Dedifferentiated amniotic fluid mesenchymal stem cell (primary cell): ENCODE results near the gene DUSP7.

ENCODE experiments used
- DNase-seq: peaks from one replicate; pipeline ENCODE4 v3.0.0-alpha.2; 2016; ENCODE audit errors: extremely low spot score

DUSP7 gene, protein sequence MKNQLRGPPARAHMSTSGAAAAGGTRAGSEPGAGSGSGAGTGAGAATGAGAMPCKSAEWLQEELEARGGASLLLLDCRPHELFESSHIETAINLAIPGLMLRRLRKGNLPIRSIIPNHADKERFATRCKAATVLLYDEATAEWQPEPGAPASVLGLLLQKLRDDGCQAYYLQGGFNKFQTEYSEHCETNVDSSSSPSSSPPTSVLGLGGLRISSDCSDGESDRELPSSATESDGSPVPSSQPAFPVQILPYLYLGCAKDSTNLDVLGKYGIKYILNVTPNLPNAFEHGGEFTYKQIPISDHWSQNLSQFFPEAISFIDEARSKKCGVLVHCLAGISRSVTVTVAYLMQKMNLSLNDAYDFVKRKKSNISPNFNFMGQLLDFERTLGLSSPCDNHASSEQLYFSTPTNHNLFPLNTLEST

DNA sequence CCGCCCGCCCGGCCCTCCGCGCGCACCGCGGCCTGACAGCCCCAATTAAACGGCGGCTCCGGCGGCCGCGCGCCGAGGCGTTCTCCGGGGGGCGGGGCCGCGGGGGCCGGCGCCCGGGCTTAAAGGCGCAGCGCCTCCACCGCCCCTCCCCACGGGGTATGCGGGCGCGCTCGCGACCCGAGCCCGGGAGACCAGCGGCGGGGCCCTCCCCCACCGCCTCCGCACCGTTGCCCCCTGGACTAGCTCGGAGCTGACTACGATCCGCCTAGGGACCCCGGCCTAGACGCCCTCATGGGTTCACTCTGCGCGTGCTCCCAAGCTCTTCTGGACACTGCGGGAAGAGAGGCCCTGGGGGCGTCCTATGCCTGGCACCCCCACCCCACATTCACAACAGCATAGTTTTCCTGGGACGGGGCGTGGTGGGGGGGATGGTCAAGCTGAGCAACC lies at the start of gene DUSP7:
Gene DUSP7, minus strand, starts transcription at position 51 of the 447 bp plus-strand sequence. CDS start 205 bp downstream, outside the sequence.
- DNase-seq, result no peak

DNA sequence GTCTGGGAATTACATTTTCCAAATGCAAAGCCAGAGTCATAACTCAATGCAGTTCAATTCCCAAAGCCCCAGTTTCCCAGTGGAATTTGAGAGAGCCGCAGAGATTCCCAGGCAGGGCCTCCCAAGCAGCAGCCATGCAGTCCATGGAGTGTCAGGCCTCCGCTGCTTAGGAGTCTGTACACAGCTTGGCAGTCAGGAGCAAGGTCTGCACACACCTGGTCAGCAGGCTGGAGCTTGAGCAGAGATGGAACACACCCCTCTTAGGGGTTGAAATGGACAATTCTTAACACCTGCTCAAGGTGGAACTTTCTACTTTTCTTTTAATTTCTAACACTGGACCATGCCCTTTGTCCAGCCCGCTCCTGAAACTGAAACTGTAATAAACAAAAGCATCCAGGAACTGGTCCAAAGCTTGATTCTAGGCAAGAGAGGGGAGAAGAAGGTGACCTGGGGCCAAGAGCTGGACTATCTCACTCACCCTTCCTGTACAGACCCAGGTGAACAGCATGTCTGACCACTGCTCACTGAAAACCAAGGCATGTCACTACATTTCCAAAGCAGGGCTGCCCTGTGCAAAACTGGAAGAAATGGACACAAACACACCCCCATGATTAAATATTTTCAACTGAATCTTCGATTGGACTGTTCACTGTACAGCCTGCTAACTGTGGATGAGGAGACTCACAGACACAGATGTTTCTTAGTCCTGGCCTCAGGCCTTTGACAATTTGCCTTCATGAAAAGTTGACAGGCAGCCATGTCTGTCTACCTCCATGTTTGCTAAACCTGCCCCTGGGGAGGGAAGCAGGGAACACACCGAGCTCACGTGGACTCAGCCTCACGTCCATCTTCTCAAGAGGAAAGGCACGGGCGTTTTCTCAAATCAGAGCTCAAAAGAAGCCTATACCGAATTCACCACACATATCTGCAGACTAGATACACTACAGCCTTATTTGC lies 48.6 kb upstream of the DUSP7 start:
- DNase-seq, result no peak

DNA sequence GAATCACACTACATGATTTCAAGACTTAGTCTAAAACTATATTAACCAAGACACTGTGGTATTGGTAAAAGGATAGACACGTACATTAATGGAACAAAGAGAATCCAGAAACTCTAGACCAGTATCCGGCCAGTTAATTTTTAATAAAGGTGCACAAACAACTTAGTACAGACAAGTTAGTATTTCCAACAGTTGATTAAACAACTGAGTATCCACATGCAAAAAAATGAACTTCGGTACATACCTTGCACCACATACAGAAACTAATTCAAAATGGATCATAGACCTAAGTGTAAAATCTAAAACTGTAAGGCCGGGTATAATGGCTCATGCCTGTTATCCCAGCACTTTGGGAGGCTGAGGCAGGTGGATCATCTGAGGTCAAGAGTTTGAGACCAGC lies 46.6 kb upstream of the DUSP7 start:
- DNase-seq, result no peak

DNA sequence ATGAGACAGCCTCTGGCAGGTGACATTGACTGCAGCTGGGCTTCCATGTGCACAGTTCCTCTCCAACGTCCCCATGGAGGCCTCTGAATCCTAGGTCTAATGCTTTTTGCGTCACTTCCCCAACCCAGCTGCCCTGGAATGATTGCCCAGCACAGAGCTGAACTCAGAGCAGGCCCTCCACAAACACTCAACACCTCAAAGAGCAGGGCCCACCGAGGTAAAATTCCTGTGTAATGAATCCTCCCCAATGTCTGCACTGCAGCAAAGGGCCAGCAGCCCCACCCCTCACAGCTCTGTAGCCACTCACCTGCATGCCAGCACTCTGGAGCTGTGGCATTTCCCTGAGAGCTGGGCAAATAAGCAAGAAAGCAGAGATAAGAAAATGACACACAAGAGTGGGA lies 42.6 kb upstream of the DUSP7 start:
- DNase-seq, result no peak

DNA sequence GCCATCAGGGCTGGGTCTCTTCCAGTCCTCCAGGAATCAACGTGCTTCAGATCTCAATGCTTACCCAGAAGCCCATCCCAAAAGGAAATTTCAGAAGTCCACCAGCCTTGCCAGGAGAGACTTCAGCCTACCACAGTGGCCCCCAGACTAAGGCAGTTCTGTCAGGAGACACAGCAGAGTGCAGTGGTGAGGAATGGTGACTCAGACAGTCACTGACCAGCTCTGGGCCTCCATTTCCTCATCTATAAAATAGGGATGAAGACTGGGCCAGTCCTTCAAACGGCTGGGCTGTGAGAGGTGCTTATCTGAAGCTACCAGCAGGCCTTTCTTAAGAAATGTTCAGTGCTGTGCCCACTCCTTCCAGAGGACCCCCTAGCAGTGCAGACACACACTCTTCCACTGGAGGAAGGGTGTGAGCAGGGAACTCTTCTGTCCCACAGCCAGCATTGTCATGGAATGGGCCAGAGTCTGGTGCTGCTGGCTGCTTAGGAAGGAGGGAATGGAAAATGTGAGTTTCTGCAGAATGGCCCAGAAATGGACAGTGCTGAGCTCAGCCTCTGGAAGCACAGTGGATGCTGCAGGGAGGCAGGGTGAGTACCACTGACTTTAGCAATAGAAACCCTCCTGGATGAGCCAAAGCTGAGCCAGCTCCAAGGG lies 41.6 kb upstream of the DUSP7 start:
- DNase-seq, result no peak

DNA sequence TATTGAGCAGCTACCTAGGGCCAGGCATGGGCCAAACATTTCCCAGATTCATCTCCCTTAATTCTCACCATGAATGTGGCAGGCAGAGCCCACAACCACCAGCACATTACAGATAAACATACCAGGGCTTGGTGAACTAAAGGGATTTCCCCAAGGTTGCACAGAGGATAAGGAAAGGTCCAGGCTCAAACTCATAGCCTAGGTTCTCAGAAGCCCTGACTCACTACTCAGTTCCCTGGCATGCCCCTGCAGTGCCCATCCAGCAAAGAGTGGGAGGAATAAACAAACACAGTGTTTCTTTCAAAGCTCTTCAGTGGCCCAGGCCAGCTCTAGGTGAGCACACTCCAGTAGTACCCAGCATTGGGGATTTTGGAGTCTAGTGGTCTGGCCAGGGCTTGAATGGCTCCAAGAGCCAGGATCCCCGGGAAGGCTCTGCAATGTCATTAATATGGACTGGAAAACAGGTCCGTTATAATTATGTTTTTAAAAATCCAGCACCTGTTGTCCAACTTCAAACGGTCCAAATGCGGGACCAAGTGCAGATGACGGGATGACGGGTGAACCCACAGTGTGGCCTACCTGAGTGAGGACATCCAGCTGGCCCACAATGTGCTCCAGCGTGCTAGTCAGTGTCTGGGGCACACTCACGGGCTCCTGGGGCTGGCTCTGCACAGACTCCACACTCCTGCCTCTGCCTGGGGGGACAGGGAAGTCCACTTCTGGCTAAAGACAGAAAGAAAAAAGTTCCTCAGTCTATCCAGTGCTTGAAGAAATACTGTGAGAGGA lies 39.8 kb upstream of the DUSP7 start:
- DNase-seq, result no peak

DNA sequence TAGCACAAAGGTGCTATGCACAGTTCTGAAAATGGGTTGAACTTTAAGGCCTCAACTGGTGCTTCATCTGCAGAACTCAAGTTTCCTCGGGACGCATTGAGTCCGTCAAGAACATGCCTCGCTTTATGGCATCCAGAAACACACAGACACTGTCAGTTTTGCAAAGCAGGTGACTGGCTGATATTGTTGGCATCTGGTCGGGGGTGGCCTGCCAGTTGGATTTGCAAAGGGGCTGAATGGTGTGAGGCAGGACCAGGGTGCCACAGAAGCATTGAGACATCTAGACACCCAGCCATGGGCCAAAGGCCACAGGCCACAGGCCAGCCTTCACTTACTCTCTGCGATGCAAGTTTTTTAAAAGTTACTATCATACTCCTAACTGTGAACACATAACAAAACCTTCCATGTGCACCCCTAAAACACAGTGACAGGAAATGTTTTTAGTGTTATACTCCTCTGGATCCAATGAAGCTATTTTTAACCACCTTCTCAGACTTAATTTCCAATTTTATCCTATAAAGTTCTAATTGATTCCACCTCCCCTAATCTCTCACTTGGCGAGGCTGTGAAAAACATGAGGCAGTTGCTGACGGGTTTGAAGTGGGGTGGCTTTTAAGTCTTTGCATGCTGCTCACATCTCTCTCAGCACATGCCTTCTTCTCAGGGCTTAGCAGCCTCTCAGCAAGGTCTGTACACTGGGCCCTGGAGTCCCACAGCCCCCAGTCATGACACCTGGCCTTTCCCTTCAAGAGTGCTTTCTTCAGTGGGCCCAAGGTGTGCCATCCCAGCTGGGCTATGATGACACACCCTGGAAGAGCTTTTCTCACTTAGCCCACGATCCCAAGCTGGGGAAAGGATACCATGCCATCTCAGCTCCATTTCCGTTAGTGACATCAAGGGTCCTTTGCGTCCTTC lies 38.5 kb upstream of the DUSP7 start:
- DNase-seq, result no peak

DNA sequence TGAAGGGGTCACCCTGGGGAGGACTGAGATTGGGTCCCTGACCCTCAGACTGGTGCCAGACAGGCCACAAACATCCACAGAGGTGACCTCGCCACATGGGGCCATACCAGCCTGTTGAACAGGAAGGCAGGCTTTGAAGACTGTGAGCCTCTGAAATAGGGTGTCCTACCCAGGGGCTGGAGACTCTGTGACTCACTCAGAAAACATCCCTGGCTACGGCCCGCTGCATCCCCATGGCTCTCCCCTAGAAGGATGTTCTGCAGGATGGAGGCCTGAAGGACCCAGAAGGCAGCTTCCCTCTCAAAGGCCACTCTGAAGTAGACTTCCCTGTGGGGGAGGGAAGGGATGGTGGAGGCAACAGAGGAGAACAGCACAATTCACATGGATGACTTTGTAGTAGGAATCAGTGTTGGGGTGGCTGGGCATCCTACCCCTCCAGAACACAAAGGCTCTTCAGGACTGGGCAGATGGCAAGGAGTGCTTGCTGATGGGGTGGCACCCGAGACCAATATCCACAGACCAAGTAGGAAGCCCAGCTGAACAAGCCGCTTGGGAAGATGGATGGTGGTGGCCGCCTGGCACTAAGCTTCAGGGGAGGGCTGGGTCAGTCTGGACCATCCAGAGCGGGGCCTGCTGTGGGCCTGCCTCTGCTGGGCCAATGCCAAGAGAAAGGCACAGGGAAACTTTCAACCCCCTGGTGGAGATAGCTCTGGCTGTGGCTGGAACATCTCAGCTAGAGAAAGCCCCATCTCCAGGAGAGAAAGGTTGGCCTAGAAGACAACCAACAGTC lies 37.6 kb upstream of the DUSP7 start:
- DNase-seq, result no peak

DNA sequence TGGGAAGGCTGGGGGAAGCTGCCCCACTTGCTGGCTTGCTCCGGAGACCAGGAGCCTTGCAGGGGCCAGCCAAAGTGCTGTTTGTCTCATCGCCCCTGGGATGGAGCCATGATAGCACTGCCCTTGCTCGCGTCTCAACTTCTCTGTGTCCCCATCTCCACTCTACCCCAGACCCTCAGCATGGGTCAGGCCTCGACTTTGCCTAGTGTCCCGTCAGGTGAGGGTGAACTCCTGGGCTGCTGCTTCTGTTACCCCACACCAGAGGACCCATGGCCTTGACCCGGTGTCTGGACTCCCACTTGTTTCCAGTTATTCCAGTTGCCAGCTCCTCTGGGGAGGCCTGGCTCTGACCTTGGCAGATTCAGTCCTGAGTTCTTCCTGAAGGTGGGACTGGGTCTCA lies 36.5 kb upstream of the DUSP7 start:
- DNase-seq, result no peak

DNA sequence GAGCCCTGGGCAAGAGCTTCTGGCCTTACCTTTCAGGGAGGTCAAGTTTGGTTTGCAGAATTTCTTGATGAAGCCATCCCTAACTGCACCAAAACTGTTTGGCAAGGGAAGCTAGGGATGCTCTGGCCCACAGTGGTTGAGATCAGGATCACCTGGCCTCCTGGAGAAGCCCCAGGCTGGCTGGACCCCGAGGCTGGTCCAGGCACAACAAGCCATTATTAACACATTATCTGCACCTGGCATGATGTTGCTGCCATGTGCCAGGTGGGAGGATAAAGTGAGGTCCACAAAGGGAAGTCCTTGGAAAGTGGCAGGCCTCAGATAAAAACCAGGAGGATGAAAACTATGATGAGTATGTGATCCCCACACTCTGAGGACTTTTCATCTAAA lies 35.9 kb upstream of the DUSP7 start:
- no peak for DNase-seq

DNA sequence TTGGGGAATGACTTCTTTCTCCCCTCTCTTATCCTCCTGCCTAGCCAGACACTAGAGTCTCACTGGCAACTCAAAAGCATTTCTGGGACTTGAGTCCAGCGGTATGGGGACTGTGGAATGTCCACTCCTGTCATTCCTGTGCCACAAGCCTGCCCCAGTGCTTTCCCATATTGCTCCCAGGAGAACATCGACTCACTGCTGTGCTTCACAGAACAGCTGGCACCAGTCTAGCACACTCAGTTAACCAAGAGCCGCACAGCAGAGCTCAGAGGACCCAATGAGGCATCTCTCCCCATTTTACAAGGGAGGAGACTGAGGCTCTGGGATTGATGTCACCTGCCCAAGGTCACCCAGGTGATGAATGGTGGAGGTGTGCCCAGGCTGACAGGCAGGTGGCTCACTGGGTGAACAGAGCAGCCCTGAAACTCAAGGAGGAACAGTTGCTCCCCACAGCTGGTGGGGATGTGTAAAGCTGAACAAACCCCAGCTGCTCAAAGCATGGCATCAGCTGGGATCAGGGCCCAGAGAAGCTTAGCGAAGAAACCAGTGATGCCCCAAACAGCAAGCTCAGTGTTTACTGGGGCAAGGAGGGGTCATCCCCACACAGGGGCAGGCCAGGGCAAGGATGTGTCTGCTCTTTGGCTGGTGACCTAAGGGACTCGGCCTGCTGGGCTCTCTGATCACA lies 35.4 kb upstream of the DUSP7 start:
- no peak for DNase-seq

DNA sequence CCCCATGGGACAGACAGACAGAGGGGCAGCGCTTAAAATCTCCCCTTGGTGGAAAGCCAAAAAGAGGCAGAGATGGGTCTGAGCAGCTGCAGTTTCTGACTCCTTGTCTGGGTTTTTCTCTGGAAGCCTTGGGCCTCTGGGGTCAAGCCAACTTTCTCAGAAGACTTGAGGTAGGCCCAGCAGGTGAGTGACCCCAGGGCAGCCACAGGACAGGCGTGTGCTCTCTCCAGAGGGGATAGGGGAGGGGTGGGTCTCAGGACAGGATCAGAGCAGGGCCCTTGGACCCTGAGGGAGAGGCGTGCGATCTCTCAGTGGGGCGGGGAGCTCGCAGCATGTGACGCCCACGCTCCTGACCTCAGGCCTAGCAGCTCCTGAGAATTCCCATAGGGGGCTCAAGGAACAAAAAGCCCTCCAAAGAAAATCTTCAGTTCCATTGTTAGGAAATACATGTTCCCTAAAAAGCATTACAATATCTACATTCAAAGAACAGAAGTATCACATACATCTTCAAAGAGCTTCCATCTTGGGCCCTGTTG lies 34.6 kb upstream of the DUSP7 start:
- DNase-seq, result no peak

DNA sequence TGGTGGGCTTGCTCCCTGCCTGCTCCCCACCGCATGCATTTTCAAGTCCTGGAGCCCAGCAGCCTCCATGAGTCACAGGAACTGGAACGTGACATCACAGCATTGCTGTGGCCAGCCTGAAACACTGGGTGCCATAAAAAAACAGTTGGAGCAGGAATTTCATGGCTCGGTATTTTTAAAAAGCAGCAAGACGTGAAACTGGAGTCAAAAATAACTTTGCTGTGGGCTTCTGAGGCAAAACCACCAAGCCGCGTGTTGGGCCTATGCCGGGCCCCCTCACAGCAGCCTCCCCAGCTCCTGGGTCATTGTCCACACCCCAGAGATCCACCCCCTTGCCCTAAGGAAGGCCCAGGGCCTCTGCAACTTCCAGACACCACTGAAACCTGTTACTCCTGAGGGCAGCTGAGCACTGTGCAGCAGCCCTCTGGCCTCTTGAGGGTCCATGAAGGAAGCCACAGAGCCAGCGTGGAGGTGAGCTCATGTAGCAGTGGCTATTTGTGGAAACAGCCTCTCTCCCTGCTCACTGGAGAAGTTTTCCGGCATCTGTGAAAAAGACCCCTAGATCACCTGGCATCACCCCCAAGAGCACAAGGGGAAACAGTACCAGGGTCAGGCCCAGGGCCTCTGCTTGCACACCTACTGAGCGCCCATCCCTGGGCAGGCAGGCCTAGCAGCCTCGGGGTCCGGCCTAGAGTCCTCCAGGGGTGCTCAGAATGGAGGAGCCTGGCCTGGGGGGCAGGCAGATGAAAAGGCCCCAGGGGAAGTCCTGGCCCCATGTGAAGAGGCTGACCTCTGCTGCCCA lies 34.0 kb upstream of the DUSP7 start:
- peak; percentile 72 for DNase-seq

DNA sequence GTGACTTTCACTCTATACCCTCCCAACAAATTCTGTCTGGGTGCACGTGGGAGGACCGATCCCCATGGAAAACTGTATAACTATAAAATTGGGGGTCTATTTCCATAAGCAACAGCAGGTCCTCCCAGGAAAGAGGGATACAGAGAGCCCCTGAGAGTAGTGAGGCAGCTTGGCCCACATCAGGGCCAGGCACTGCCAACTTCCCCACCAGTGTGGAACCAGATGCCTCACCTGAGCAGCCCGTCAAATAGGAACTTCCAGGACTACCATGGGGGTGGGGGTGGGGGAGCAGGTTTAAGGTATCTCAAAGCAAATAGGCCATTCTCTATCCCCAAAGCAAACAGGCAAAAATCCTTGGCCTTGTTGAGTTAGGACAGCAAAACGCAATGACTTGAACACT lies 33.3 kb upstream of the DUSP7 start:
- DNase-seq, result no peak

DNA sequence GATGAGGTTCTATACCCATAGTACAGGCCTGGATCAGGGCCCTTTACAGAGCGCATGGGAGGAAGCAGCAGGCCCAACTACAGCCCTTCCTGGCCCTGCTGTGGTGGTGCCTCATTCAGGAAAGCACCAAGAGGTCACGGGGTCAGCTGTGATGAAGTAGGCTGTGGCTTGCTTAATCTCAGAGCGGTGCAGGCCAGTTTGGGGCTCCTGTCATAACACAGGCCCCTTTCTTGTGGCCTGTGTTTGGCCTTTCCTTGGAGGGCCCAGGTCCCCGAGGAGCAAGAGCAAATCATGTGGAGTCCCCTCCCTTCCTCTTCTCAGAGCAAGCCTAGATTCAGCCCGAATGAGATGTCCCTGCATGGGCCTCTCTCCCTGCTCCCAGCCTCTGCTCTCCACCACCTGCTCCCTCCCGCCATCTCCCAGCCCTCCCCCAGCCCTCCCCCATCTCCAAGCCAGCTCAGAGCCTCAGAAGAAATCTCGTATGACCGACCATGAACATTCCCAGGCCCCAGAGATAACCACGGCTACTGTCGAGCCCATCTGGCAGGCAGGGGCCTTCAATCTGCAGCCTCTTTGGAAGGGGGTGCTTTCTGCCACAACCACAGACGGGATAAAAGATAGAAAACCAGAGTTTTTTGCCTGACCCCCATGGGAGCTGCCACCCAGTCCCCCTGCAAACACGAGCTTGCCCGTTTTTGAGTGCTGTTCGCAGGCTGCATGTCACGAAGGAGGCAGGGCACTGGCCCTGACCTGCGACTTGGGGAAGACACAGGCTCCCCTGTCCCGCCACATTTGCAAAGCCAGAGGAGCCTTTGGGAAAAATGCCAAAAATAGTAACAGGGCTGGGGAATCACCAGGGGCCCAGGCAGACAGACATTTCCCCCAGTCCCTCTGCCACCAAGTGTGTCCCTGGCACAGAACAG lies 32.3 kb upstream of the DUSP7 start:
- DNase-seq, result no peak

DNA sequence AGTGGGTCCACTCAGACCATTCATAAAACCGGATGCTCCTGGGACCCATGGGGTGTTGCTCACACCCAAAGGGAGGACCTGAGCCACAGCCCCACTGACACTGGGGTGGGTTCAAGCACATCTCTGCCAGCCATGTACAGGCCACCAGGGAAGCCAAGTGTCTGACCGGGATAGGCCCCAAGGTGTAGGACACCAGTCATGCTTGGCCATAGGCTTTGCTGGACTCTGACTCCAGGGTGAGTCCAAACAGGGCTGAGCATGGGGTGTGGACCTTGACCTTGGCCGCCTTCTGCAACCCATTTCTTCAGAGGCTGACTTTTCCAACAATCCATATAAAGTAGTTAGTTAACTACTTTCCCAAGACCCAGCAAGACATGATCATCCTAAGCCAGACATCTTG lies 31.4 kb upstream of the DUSP7 start:
- no peak for DNase-seq
